CD8-positive, alpha-beta memory T cell (primary cell): ENCODE data around the gene MTFR1L. TPM values are rescaled to one million over a fixed set of nuclear protein-coding genes. Genes with fewer than 3 reads are reported as not detected.
"Not testable (repeated sequence)": the region's sequence is repeated elsewhere in the genome, so short reads cannot be mapped to it uniquely, and the experiment has no call there.

Experiments used
- CTCF ChIA-PET: fragments of 350-600 bp; sonication (Branson Sonifier 250); formaldehyde crosslinking; loops from one replicate; lab custom pipeline; 2021; ENCODE audit warnings: antibody characterized with exemption; lab: Charles Lee
- POLR2A ChIA-PET: fragments of 350-600 bp; sonication (Branson Sonifier 250); formaldehyde crosslinking; loops from one replicate; lab custom pipeline; 2021; ENCODE audit warnings: antibody characterized with exemption; lab: Charles Lee
- DNase-seq, 5 donors: peaks; one replicate each; pipeline versions ENCODE4 v3.0.0 to v3.0.0-alpha.2; 2020 to 2022; ENCODE audit warnings: mixed read lengths in 1 of 5
- H3K27ac ChIP-seq: one replicate; pipeline ENCODE4 v1.7.0; 2013; ENCODE audit warnings: low read depth, mild to moderate bottlenecking, low read length, moderate library complexity
- H3K27me3 ChIP-seq: 2 replicates; pipeline ENCODE4 v1.7.0; 2013; ENCODE audit warnings: low read length, mild to moderate bottlenecking; ENCODE audit not compliant: insufficient read depth, poor library complexity, severe bottlenecking
- H3K36me3 ChIP-seq: 2 replicates; pipeline ENCODE4 v1.7.0; 2013; ENCODE audit warnings: mild to moderate bottlenecking, low read length, moderate library complexity; ENCODE audit not compliant: insufficient read depth
- H3K4me1 ChIP-seq: 2 replicates; pipeline ENCODE4 v1.7.0; 2013; ENCODE audit warnings: mild to moderate bottlenecking, low read length, moderate library complexity; ENCODE audit not compliant: insufficient read depth
- H3K4me3 ChIP-seq: 2 replicates; pipeline ENCODE4 v1.7.0; 2013; ENCODE audit warnings: mild to moderate bottlenecking, low read length
- H3K9me3 ChIP-seq: 2 replicates; pipeline ENCODE4 v1.7.0; 2013; ENCODE audit warnings: mild to moderate bottlenecking, low read length
- H3K27ac Mint-ChIP-seq, 8 donors: one replicate each; pipeline ENCODE4 v1.8.0; 2020 to 2021; ENCODE audit warnings: mixed read lengths in 8 of 8, mild to moderate bottlenecking in 6 of 8, inconsistent platforms in 3 of 8, moderate library complexity in 3 of 8
- H3K27me3 Mint-ChIP-seq, 2 donors: one replicate each; pipeline ENCODE4 v1.8.0; 2020 to 2021; ENCODE audit warnings: mixed read lengths in 2 of 2, mild to moderate bottlenecking in 1 of 2, moderate library complexity in 1 of 2
- H3K36me3 Mint-ChIP-seq, 3 donors: one replicate each; pipeline ENCODE4 v1.8.0; 2020 to 2021; ENCODE audit warnings: mixed read lengths in 3 of 3, inconsistent platforms in 1 of 3, mild to moderate bottlenecking in 1 of 3
- H3K4me1 Mint-ChIP-seq, 3 donors: one replicate each; pipeline ENCODE4 v1.8.0; 2020 to 2021; ENCODE audit warnings: mixed read lengths in 3 of 3, inconsistent platforms in 1 of 3, mild to moderate bottlenecking in 1 of 3
- H3K4me3 Mint-ChIP-seq, 7 donors: one replicate each; pipeline ENCODE4 v1.8.0; 2020 to 2021; ENCODE audit warnings: mixed read lengths in 7 of 7, mild to moderate bottlenecking in 6 of 7, moderate library complexity in 4 of 7, inconsistent platforms in 2 of 7
- H3K9me3 Mint-ChIP-seq, 5 donors: one replicate each; pipeline ENCODE4 v1.8.0; 2020 to 2022; ENCODE audit warnings: mixed read lengths in 5 of 5, mild to moderate bottlenecking in 3 of 5, moderate library complexity in 2 of 5, inconsistent platforms in 1 of 5
- polyA plus RNA-seq: library from polyadenylated mRNA; unstranded; fragments of 300-500 nt; fragmentation: Illumina TruSeq; gene quantifications from one replicate; pipeline ENCODE4 v1.2.3, GENCODE V29; 2021
- total RNA-seq, 2 experiments: library from RNA; stranded (reverse); gene quantifications; one replicate each; pipeline ENCODE4 v1.2.3, GENCODE V29; 2021

Gene MTFR1L
- total and polyA plus RNA-seq, 3 experiments from 2014 or later: 29.7 to 33.5 (median 30.2) TPM

DNA sequence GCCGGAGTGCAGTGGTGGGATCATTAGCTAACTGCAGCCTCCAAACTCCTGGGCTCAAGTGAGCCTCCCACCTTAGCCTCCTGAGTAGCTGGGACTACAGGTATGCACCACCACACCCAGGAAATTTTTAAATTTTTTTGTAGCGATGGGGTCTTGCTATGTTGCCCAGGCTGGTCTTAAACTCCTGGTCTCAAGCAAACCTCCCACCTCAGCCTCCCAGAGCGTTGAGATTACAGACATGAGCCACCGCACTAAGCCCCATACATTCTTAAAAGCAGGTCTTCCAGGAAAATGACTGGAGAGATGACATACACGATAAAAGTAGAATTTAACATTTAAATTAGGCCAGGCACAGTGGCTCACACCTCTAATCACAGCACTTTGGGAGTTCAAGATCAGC lies 13.4 kb downstream of the MTFR1L start:
- CTCF ChIA-PET: no interaction called here
- H3K36me3 ChIP-seq: peaks cover 36% of the 10 kb centered on the region
- no peaks in the 10 kb centered on the region for H3K9me3 ChIP-seq
- no peaks in the 10 kb centered on the region for H3K27me3 ChIP-seq
- Mint-ChIP-seq H3K27ac (peak overlapping the region in 1 of 8 donors; percentile 24), H3K4me3 (no peak overlapping the region), H3K9me3 (no peaks in the 10 kb centered on the region), H3K27me3 (no peaks in the 10 kb centered on the region), H3K36me3 (peaks cover 8 to 72% (median 22%) of the 10 kb centered on the region in 3 donors), H3K4me1 (peaks cover 0 to 4% (median 3%) of the 10 kb centered on the region in 3 donors)
- DNase-seq: no peak
- peaks cover 9% of the 10 kb centered on the region for H3K4me1 ChIP-seq
- no peak overlapping the region for H3K4me3 ChIP-seq
- no peak overlapping the region for H3K27ac ChIP-seq
- POLR2A ChIA-PET: interaction anchor here (0.6 kb wide), 1 partner anchor 12 kb away, joined by 3 read pairs; no protein-coding TSS in a partner anchor

DNA sequence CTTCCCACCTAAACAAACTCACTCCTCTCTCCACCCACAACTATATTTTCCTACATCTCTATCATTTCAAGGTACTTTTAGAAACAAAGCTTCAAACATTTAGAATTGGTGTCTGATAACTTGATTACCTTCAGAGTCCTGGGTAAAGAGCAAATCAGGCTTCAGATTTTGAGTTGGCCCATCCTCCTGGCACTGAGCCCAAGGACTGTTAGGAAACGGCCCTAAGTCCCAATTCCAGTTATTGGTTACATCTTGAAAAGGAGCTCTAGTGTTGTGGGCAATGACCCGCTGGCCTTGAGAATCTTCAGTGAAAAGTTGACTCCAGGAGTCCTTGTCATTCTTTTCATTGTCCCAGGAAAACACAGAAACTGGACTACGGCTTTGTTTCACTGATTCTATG lies 15.1 kb downstream of the MTFR1L start:
- H3K4me1 ChIP-seq: peaks cover 9% of the 10 kb centered on the region
- Mint-ChIP-seq H3K4me1 (peaks cover 0 to 4% (median 3%) of the 10 kb centered on the region in 3 donors), H3K36me3 (peaks cover 8 to 55% (median 14%) of the 10 kb centered on the region in 3 donors), H3K4me3 (no peak overlapping the region), H3K9me3 (peaks cover 0 to 3% (median 0%) of the 10 kb centered on the region in 5 donors), H3K27ac (no peak overlapping the region), H3K27me3 (no peaks in the 10 kb centered on the region)
- H3K9me3 ChIP-seq: no peaks in the 10 kb centered on the region
- H3K27me3 ChIP-seq: no peaks in the 10 kb centered on the region
- peaks cover 25% of the 10 kb centered on the region for H3K36me3 ChIP-seq
- POLR2A ChIA-PET: no interaction called here
- no peak overlapping the region for H3K4me3 ChIP-seq
- DNase-seq: no peak
- H3K27ac ChIP-seq: no peak overlapping the region
- CTCF ChIA-PET: interaction anchor here (1.3 to 1.7 kb wide), 3 partner anchors 10 to 163 kb away, joined by 3 read pairs; partner anchors contain the start of gene PAFAH2

DNA sequence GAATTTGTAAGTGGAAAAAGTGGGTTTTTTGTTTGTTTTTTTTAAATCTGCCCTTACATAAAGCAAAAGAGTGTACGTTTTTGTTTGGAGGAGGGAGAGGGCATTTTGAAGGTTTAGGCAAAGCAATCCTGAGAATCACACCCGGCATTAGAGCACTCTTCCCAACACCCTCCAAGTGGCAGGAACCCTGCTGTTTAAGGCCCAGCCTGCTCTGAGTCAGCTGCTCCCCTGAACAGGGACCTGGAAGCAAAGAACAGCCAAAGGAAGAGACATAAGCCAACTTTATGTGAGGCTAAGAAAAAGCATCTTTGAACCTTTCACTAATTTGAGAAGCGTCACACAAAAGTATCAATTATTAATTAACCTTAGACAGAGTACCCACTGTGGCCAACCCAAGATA lies 16.9 kb downstream of the MTFR1L start:
- no peaks in the 10 kb centered on the region for H3K27me3 ChIP-seq
- Mint-ChIP-seq H3K9me3 (peaks cover 0 to 6% (median 0%) of the 10 kb centered on the region in 5 donors), H3K4me1 (peaks cover 0 to 1% (median under 1%) of the 10 kb centered on the region in 3 donors), H3K4me3 (no peak overlapping the region), H3K27ac (peak overlapping the region in 1 of 8 donors; percentile 69), H3K36me3 (peaks cover 0 to 37% (median 6%) of the 10 kb centered on the region in 3 donors), H3K27me3 (no peaks in the 10 kb centered on the region)
- POLR2A ChIA-PET: no interaction called here
- no peak for DNase-seq
- no peak overlapping the region for H3K4me3 ChIP-seq
- H3K27ac ChIP-seq: no peak overlapping the region
- H3K9me3 ChIP-seq: no peaks in the 10 kb centered on the region
- H3K36me3 ChIP-seq: peaks cover 14% of the 10 kb centered on the region
- CTCF ChIA-PET: no interaction called here
- H3K4me1 ChIP-seq: peaks cover 9% of the 10 kb centered on the region

DNA sequence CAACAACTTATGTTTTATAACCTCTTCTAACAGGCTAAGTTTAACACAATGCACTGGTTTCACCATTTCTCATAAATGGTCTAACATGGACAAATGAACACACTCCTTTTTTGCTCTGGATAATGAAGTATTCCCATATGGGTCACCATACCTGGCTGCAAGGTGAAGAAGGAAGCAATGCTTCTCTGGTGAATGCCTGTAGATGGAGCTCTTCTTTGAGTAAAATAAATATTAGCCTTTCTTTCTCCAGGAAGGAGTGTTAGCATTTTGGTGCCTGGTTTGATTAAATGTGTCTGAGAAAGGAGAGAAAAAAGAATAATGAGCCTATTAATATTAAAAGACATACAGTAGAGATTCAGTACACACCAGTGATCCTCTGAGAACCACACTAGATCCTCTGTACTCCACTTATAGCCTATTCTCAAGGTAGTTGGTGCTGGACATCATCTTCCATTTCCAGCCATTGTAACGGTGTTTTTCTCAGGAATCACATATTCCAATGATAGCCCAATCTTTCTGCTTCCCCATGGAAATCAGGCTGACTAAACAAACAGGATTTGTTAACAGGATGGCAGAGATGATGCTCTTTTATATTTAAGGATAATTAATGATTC lies 17.6 kb downstream of the MTFR1L start:
- Histone ChIP-seq H3K4me3 (no peak overlapping the region), H3K36me3 (peaks cover 7% of the 10 kb centered on the region), H3K9me3 (no peaks in the 10 kb centered on the region), H3K27me3 (no peaks in the 10 kb centered on the region), H3K4me1 (peaks cover 3% of the 10 kb centered on the region), H3K27ac (no peak overlapping the region)
- Mint-ChIP-seq H3K4me3 (no peak overlapping the region), H3K36me3 (peaks cover 0 to 30% (median 6%) of the 10 kb centered on the region in 3 donors), H3K9me3 (peaks cover 0 to 6% (median 0%) of the 10 kb centered on the region in 5 donors), H3K27me3 (no peaks in the 10 kb centered on the region), H3K4me1 (no peaks in the 10 kb centered on the region), H3K27ac (no peak overlapping the region)
- ChIA-PET POLR2A (no interaction called here), CTCF (no interaction called here)
- DNase-seq: no peak

DNA sequence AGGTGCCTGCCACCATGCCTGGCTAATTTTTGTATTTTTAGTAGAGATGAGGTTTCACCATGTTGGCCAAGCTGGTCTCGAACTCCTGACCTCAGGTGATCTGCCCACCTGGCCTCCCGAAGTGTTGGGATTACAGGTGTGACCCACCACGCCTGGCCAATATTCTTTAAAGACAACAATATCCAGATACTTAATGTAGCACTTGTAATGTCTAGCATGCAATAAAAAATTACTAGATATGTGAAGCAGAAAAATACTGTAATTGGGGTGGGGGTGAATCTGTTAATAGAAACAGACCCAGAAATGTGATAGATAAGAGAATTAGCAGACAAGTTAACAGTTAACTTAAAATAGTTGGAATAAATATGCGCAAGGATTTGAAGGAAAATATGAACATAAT lies 20.1 kb downstream of the MTFR1L start:
- H3K27me3 Mint-ChIP-seq: not testable (repeated sequence)
- H3K36me3 Mint-ChIP-seq: peaks cover 0 to 11% (median 3%) of the 10 kb centered on the region in 3 donors
- CTCF ChIA-PET: interaction anchor here (1.0 kb wide), 1 partner anchor 158 kb away, joined by 3 read pairs; the partner anchor contains the start of gene PAFAH2

DNA sequence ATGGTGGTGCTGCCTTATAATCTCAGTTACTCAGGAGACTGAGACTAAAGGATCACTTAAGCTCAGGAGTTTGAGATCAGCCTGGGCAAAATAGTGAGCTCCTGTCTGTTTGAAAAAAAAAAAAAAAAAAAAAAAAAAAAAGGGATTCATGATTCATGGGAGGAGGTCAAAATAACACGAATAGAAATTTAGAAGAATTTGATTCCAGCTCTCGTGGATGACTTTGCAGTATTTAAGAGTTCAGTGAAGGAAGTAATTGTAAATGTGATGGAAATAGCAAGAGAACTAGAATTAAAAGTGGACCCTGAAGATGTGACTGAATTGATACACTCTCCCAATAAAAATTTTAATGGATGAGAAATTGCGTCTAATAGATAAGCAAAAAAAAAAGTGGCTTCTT lies 23.7 kb downstream of the MTFR1L start:
- Mint-ChIP-seq H3K27me3 (no peaks in the 10 kb centered on the region), H3K36me3 (peaks cover 0 to 2% (median 0%) of the 10 kb centered on the region in 3 donors), H3K4me3 (no peak overlapping the region), H3K9me3 (peaks cover 0 to 6% (median 0%) of the 10 kb centered on the region in 5 donors), H3K27ac (no peak overlapping the region), H3K4me1 (no peaks in the 10 kb centered on the region)
- CTCF ChIA-PET: no interaction called here
- POLR2A ChIA-PET: interaction anchor here (0.6 kb wide), 1 partner anchor 25 kb away, joined by 7 read pairs; no protein-coding TSS in a partner anchor
- Histone ChIP-seq H3K36me3 (no peaks in the 10 kb centered on the region), H3K4me3 (no peak overlapping the region), H3K4me1 (no peaks in the 10 kb centered on the region), H3K9me3 (no peaks in the 10 kb centered on the region), H3K27me3 (no peaks in the 10 kb centered on the region), H3K27ac (no peak overlapping the region)
- DNase-seq: no peak

More for the DNA sequence above, 20.1 kb downstream of the MTFR1L start:
- H3K27ac ChIP-seq, H3K27ac Mint-ChIP-seq, H3K4me3 Mint-ChIP-seq, H3K4me1 ChIP-seq, DNase-seq, H3K9me3 ChIP-seq, H3K27me3 ChIP-seq, H3K9me3 Mint-ChIP-seq, H3K36me3 ChIP-seq, H3K4me3 ChIP-seq, H3K4me1 Mint-ChIP-seq: not testable (repeated sequence)
- POLR2A ChIA-PET: interaction anchor here (0.5 kb wide), 1 partner anchor 13 kb away, joined by 3 read pairs; no protein-coding TSS in a partner anchor

DNA sequence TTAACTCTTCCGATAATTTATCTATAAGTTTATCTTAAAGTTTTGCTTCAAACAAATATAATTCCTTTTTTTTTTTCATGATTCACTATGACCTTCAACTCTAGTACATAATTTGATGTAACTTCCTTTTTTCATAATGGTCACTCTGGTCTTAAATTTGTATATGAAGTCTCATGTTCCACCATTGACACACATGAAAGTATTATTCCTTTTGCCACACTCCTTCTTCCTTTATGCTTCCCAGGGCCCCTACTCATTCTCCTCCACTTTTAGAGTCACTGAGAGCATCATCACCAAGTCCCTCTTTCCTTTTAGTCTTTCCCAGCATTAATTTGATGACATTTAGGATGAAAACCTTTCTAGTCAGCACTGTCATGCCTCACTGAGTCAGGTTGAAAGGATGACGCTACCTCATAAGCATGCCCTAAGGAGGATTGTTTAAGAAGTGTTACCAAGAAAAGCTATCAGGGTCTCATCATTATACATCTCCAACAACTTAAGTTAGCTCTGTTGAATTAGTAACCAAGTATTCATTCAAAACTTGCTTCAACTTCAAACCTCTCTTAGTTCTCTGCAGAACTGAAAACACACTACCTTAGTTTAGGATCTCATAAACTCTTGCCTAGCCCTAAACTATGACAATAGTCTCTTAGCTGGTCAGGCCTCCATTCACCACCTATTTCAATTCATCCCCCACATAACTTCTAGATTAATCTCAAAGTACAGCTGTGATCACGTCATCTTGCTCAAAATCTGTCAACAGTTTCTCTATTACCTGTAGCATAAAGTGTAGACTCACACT lies 25.0 kb downstream of the MTFR1L start:
- no peaks in the 10 kb centered on the region for H3K4me1 Mint-ChIP-seq
- no peak overlapping the region for H3K4me3 ChIP-seq
- no peaks in the 10 kb centered on the region for H3K36me3 ChIP-seq
- H3K27ac ChIP-seq: no peak overlapping the region
- no peak overlapping the region for H3K4me3 Mint-ChIP-seq
- no peaks in the 10 kb centered on the region for H3K9me3 ChIP-seq
- ChIA-PET CTCF (interaction anchor here (1.1 kb wide), 1 partner anchor 15 kb away, joined by 3 read pairs; no protein-coding TSS in a partner anchor), POLR2A (no interaction called here)
- H3K36me3 Mint-ChIP-seq: peaks cover 0 to 2% (median 0%) of the 10 kb centered on the region in 3 donors
- peak overlapping the region in 1 of 8 donors; percentile 26 for H3K27ac Mint-ChIP-seq
- H3K4me1 ChIP-seq: no peaks in the 10 kb centered on the region
- H3K27me3 ChIP-seq: no peaks in the 10 kb centered on the region
- DNase-seq: no peak
- peaks cover 0 to 3% (median 0%) of the 10 kb centered on the region in 5 donors for H3K9me3 Mint-ChIP-seq
- H3K27me3 Mint-ChIP-seq: no peaks in the 10 kb centered on the region

DNA sequence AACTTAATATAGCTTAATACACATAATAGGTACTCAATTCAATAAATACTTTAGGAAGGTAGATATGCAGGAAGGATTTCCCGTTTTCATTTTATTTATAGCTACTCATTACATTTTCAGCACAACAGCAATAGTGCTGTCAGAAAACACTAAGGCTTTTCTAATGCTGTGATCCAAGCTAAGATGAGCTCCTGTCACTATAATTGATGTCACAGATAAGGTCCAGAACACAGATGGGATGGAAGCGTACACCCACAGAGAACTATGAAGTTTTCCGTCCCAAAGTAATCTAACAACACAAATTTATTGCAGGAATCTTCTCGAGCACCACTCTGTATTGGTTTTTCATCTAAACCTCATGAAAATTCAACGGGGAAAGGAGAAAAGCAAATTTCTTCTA lies 25.9 kb downstream of the MTFR1L start:
- H3K4me3 ChIP-seq: no peak overlapping the region
- no peaks in the 10 kb centered on the region for H3K36me3 Mint-ChIP-seq

More for the DNA sequence above, 25.9 kb downstream of the MTFR1L start:
- no peak for DNase-seq
- no peaks in the 10 kb centered on the region for H3K4me1 ChIP-seq
- Mint-ChIP-seq H3K4me1 (no peaks in the 10 kb centered on the region), H3K27me3 (no peaks in the 10 kb centered on the region), H3K4me3 (no peak overlapping the region), H3K9me3 (no peaks in the 10 kb centered on the region), H3K27ac (no peak overlapping the region)
- H3K36me3 ChIP-seq: no peaks in the 10 kb centered on the region
- POLR2A ChIA-PET: no interaction called here
- CTCF ChIA-PET: interaction anchor here (1.1 kb wide), 1 partner anchor 15 kb away, joined by 3 read pairs; no protein-coding TSS in a partner anchor
- no peaks in the 10 kb centered on the region for H3K9me3 ChIP-seq
- no peaks in the 10 kb centered on the region for H3K27me3 ChIP-seq
- no peak overlapping the region for H3K27ac ChIP-seq
